GM12878 (cell line): ENCODE results near the gene RPS15A. TPM values are rescaled to one million over a fixed set of nuclear protein-coding genes. Genes with fewer than 3 reads are reported as not detected.

ENCODE experiments used
- CHD1 ChIP-seq: IDR thresholded peaks from 2 replicates; pipeline ENCODE4 v1.6.1; 2012; ENCODE audit warnings: low read depth, low read length, improper control_type of control experiment
- CREM ChIP-seq: IDR thresholded peaks from 2 replicates; pipeline ENCODE4 v1.6.1; 2014; ENCODE audit warnings: antibody characterized with exemption, low read depth
- PAX5 ChIP-seq: IDR thresholded peaks from 2 replicates; pipeline ENCODE4 v1.6.1; 2011; ENCODE audit warnings: low read depth, low read length, borderline replicate concordance
- PML ChIP-seq: IDR thresholded peaks from 2 replicates; pipeline ENCODE4 v1.6.1; 2012; ENCODE audit warnings: low read length, inconsistent platforms
- RELA ChIP-seq: fragments of 450-650 bp; IDR thresholded peaks from 2 replicates; pipeline ENCODE4 v1.8.0; 2014; ENCODE audit warnings: borderline replicate concordance; ENCODE audit not compliant: partially characterized antibody
- RFX5 ChIP-seq: IDR thresholded peaks from 2 replicates; pipeline ENCODE4 v1.6.1; 2011; ENCODE audit warnings: low read depth, low read length, improper control_type of control experiment
- SRF ChIP-seq, 2 experiments: IDR thresholded peaks; 2 replicates each; pipeline ENCODE4 v1.6.1; 2011; ENCODE audit warnings: low read depth in 2 of 2, low read length in 2 of 2, mild to moderate bottlenecking in 1 of 2, moderate library complexity in 1 of 2
- STAT3 ChIP-seq: IDR thresholded peaks from 2 replicates; pipeline ENCODE4 v1.6.1; 2011; ENCODE audit warnings: low read depth, low read length, improper control_type of control experiment
- polyA plus RNA-seq, 11 experiments: library from polyadenylated mRNA; depleted of rRNA in 4 of 11; unstranded in 6 of 11; stranded (reverse) in 5 of 11; fragments of >200 nt; fragmentation: Nextera tagmentation in 4 of 11; fragmentation: Illumina TruSeq in 1 of 11; extraction: Ambion mirVana in 4 of 11; extraction: Trizol in 1 of 11; gene quantifications; 1 replicate in 1 of 11; 2 replicates in 10 of 11; pipeline versions ENCODE4 v1.2.1 to v1.2.3, GENCODE V29; 2011 to 2016; ENCODE audit warnings: inconsistent platforms in 2 of 11, missing spikeins in 2 of 11, low read depth in 1 of 11
- total RNA-seq, 4 experiments: library from RNA; depleted of rRNA in 3 of 4; stranded (reverse); fragments of >200 nt in 3 of 4; fragmentation: Illumina TruSeq in 1 of 4; extraction: Trizol in 1 of 4; gene quantifications; 2 replicates each; pipeline versions ENCODE4 v1.2.1 to v1.2.3, GENCODE V29; 2013 to 2021
- TF ChIP-seq, protein P1 (sequence below): IDR thresholded peaks from 2 replicates; pipeline ENCODE4 v1.6.1; 2011; ENCODE audit warnings: borderline replicate concordance, low read depth, mild to moderate bottlenecking, moderate library complexity, mixed read lengths, low read length; ENCODE audit not compliant: insufficient read depth; ENCODE audit errors: extremely low read length
- TF ChIP-seq, protein P2 (sequence below): fragments of 450-650 bp; IDR thresholded peaks from 2 replicates; pipeline ENCODE4 v1.6.1; 2016; ENCODE audit warnings: mild to moderate bottlenecking, moderate library complexity, borderline replicate concordance
- TF ChIP-seq, protein P3 (sequence below): fragments of 450-650 bp; IDR thresholded peaks from 2 replicates; pipeline ENCODE4 v1.6.1; 2018; ENCODE audit warnings: mild to moderate bottlenecking, low read depth, moderate library complexity; ENCODE audit not compliant: partially characterized antibody
- TF ChIP-seq, protein P4 (sequence below): fragments of 450-650 bp; IDR thresholded peaks from 2 replicates; pipeline ENCODE4 v1.6.1; 2017; ENCODE audit warnings: mild to moderate bottlenecking
- TF ChIP-seq, protein P5 (sequence below): fragments of 450-650 bp; IDR thresholded peaks from 2 replicates; pipeline ENCODE4 v1.6.1; 2016; ENCODE audit warnings: mild to moderate bottlenecking
- TF ChIP-seq, protein P6 (sequence below): fragments of 450-650 bp; conservative IDR thresholded peaks from 2 replicates; pipeline ENCODE4 v1.6.1; 2017; ENCODE audit warnings: mild to moderate bottlenecking, moderate library complexity

The RPS15A gene
- total and polyA plus RNA-seq, 10 of the 15 experiments (the other 5 are each of a cell fraction or from before 2014, with no cell fraction given), result 1,566 to 6,408 (median 2,999) TPM

DNA sequence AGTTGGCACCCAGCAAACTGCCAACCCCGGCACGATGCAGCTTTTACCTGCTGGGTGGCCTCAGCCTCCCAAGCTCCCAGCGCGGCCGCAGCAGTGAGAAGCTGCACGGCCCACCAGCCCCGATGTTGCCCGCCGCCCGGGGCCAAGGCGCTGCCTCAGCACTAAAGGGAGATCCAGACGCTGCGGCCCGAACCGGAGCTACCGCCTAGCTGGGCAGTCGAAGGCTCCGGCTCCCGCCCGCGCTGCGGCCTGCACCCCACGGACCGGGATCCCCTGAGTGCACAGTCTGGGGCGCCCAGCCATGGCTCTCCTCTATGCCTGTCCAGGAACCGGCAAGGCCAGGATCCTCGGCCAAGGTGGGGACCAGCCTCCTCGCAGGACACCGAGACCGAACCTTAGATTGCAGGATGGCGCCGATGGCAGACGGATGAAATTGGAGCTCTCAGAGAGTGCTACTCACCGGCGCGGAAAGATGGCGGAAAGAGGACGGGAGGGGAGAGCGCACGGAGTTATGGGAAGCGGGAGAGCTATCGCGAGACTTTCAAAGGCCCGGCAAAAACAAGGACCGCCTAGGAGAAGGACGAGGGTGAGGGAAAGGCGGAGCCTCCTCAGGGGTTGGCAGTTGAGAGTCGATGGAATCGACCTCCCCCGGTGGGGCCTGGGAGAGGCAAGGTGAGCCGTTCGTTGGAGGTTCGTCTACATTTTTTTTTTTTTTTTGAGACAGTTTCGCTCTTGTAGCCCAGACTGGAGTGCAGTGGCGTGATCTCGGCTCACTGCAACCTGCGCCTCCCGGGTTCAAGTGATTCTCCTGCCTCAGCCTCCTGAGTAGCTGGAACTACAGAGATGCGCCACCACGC, at the start of gene RPS15A (continued):
- TF ChIP-seq, protein P1, sequence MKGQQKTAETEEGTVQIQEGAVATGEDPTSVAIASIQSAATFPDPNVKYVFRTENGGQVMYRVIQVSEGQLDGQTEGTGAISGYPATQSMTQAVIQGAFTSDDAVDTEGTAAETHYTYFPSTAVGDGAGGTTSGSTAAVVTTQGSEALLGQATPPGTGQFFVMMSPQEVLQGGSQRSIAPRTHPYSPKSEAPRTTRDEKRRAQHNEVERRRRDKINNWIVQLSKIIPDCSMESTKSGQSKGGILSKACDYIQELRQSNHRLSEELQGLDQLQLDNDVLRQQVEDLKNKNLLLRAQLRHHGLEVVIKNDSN, result no peak
- TF ChIP-seq PML (peak; percentile 99), RFX5 (no peak), PAX5 (peak; percentile 58), STAT3 (no peak), SRF (IDR thresholded peaks at IDR 0.05; ENCODE audit: low read depth in 2 of 2, low read length in 2 of 2) (peak; percentile 74 to 98), CREM (peak; percentile 44), RELA (peak; percentile 71), CHD1 (peak; percentile 86; the same call in 1 of the 2 replicates)
- TF ChIP-seq, protein P2, sequence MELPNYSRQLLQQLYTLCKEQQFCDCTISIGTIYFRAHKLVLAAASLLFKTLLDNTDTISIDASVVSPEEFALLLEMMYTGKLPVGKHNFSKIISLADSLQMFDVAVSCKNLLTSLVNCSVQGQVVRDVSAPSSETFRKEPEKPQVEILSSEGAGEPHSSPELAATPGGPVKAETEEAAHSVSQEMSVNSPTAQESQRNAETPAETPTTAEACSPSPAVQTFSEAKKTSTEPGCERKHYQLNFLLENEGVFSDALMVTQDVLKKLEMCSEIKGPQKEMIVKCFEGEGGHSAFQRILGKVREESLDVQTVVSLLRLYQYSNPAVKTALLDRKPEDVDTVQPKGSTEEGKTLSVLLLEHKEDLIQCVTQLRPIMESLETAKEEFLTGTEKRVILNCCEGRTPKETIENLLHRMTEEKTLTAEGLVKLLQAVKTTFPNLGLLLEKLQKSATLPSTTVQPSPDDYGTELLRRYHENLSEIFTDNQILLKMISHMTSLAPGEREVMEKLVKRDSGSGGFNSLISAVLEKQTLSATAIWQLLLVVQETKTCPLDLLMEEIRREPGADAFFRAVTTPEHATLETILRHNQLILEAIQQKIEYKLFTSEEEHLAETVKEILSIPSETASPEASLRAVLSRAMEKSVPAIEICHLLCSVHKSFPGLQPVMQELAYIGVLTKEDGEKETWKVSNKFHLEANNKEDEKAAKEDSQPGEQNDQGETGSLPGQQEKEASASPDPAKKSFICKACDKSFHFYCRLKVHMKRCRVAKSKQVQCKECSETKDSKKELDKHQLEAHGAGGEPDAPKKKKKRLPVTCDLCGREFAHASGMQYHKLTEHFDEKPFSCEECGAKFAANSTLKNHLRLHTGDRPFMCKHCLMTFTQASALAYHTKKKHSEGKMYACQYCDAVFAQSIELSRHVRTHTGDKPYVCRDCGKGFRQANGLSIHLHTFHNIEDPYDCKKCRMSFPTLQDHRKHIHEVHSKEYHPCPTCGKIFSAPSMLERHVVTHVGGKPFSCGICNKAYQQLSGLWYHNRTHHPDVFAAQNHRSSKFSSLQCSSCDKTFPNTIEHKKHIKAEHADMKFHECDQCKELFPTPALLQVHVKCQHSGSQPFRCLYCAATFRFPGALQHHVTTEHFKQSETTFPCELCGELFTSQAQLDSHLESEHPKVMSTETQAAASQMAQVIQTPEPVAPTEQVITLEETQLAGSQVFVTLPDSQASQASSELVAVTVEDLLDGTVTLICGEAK, result no peak; the same call in 1 of the 2 replicates
- TF ChIP-seq, protein P3, sequence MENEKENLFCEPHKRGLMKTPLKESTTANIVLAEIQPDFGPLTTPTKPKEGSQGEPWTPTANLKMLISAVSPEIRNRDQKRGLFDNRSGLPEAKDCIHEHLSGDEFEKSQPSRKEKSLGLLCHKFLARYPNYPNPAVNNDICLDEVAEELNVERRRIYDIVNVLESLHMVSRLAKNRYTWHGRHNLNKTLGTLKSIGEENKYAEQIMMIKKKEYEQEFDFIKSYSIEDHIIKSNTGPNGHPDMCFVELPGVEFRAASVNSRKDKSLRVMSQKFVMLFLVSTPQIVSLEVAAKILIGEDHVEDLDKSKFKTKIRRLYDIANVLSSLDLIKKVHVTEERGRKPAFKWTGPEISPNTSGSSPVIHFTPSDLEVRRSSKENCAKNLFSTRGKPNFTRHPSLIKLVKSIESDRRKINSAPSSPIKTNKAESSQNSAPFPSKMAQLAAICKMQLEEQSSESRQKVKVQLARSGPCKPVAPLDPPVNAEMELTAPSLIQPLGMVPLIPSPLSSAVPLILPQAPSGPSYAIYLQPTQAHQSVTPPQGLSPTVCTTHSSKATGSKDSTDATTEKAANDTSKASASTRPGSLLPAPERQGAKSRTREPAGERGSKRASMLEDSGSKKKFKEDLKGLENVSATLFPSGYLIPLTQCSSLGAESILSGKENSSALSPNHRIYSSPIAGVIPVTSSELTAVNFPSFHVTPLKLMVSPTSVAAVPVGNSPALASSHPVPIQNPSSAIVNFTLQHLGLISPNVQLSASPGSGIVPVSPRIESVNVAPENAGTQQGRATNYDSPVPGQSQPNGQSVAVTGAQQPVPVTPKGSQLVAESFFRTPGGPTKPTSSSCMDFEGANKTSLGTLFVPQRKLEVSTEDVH, result no peak
- TF ChIP-seq, protein P4, sequence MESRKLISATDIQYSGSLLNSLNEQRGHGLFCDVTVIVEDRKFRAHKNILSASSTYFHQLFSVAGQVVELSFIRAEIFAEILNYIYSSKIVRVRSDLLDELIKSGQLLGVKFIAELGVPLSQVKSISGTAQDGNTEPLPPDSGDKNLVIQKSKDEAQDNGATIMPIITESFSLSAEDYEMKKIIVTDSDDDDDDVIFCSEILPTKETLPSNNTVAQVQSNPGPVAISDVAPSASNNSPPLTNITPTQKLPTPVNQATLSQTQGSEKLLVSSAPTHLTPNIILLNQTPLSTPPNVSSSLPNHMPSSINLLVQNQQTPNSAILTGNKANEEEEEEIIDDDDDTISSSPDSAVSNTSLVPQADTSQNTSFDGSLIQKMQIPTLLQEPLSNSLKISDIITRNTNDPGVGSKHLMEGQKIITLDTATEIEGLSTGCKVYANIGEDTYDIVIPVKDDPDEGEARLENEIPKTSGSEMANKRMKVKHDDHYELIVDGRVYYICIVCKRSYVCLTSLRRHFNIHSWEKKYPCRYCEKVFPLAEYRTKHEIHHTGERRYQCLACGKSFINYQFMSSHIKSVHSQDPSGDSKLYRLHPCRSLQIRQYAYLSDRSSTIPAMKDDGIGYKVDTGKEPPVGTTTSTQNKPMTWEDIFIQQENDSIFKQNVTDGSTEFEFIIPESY, result no peak
- TF ChIP-seq, protein P5, sequence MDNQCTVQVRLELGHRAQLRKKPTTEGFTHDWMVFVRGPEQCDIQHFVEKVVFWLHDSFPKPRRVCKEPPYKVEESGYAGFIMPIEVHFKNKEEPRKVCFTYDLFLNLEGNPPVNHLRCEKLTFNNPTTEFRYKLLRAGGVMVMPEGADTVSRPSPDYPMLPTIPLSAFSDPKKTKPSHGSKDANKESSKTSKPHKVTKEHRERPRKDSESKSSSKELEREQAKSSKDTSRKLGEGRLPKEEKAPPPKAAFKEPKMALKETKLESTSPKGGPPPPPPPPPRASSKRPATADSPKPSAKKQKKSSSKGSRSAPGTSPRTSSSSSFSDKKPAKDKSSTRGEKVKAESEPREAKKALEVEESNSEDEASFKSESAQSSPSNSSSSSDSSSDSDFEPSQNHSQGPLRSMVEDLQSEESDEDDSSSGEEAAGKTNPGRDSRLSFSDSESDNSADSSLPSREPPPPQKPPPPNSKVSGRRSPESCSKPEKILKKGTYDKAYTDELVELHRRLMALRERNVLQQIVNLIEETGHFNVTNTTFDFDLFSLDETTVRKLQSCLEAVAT, result peak; percentile 100
- TF ChIP-seq, protein P6, sequence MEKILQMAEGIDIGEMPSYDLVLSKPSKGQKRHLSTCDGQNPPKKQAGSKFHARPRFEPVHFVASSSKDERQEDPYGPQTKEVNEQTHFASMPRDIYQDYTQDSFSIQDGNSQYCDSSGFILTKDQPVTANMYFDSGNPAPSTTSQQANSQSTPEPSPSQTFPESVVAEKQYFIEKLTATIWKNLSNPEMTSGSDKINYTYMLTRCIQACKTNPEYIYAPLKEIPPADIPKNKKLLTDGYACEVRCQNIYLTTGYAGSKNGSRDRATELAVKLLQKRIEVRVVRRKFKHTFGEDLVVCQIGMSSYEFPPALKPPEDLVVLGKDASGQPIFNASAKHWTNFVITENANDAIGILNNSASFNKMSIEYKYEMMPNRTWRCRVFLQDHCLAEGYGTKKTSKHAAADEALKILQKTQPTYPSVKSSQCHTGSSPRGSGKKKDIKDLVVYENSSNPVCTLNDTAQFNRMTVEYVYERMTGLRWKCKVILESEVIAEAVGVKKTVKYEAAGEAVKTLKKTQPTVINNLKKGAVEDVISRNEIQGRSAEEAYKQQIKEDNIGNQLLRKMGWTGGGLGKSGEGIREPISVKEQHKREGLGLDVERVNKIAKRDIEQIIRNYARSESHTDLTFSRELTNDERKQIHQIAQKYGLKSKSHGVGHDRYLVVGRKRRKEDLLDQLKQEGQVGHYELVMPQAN, result peak; percentile 91
